Measurements from ENCODE around the gene B4GALT6. TPM values are rescaled to one million over a fixed set of nuclear protein-coding genes. Genes with fewer than 3 reads are reported as not detected.

The B4GALT6 gene
- total and polyA plus RNA-seq, 10 of the 15 experiments (the other 5 are each of a cell fraction or from before 2014, with no cell fraction given) = 11.9 to 47.4 (median 18.0) TPM

GRCh38 chr18:31578126-31578525, 106.3 kb downstream of the B4GALT6 start:
- ChIA-PET CTCF (interaction anchor here (1.0 to 2.3 kb wide), 3 partner anchors 32 to 145 kb away, joined by 3 to 14 read pairs (median 4); no protein-coding TSS in a partner anchor), POLR2A (no interaction called here), RAD21 (ENCODE audit: unreplicated experiment) (no interaction called here), SMC1A (ENCODE audit: uncharacterized antibody, unreplicated experiment) (interaction anchor here (1.1 to 1.8 kb wide), 2 partner anchors 8 to 17 kb away, joined by 4 to 6 read pairs; no protein-coding TSS in a partner anchor)
- 64% methylated on average over 4 of the region's 4 CpGs for WGBS (ENCODE audit: insufficient coverage, insufficient replicate concordance, low lambda C conversion rate, missing lambda C conversion rate)
- H3K4me3 ChIP-seq = no peak overlapping the region
- H3K4me2 ChIP-seq (ENCODE audit: control insufficient read depth, insufficient read depth) = no peak overlapping the region
- peaks cover 6% of the 10 kb centered on the region for H3K4me1 ChIP-seq (ENCODE audit: control insufficient read depth, insufficient read depth, low read length)
- no TSS peak for BruUV-seq (replicated peaks)
- intact Hi-C loops (cut with micrococcal nuclease; ENCODE audit: unreplicated experiment) (no loop called here), in situ Hi-C loops (cut with MboI) (no loop called here)
- H2AFZ ChIP-seq (ENCODE audit: control insufficient read depth, low read depth, low read length) = no peak overlapping the region
- no peak for TF ChIP-seq FOS (IDR thresholded peaks at IDR 0.05; ENCODE audit: borderline replicate concordance, extremely low read depth, insufficient read length)
- TF ChIP-seq RCOR1 (conservative IDR thresholded peaks at IDR 0.05; ENCODE audit: low read depth, low read length) = no peak
- no peak for TF ChIP-seq ELK1 (IDR thresholded peaks at IDR 0.05; ENCODE audit: low read depth, low read length)
- TF ChIP-seq KAT2A (conservative IDR thresholded peaks at IDR 0.05; ENCODE audit: control insufficient read depth, low read depth, low read length) = no peak
- TF ChIP-seq CUX1 (IDR thresholded peaks at IDR 0.05; ENCODE audit: insufficient replicate concordance, low read depth, low read length) = no peak
- TF ChIP-seq ZBED1 (IDR thresholded peaks at IDR 0.05; ENCODE audit: borderline replicate concordance) = no peak
- no peak for TF ChIP-seq SMAD1 (IDR thresholded peaks at IDR 0.05; ENCODE audit: low read depth, partially characterized antibody)
- ATAC-seq (no peak), FAIRE-seq (no peak), DNase-seq (ENCODE audit: low read depth, low spot score) (no peak)
- no peaks in the 10 kb centered on the region for H3K27me3 ChIP-seq (replicated peaks in 1 of 2; ENCODE audit: control insufficient read depth in 2 of 2, insufficient read depth in 2 of 2, low read length in 1 of 2)
- H3K27ac ChIP-seq (ENCODE audit: control insufficient read depth, insufficient read depth) = no peak overlapping the region
- H3K79me2 ChIP-seq (ENCODE audit: control insufficient read depth, insufficient read depth, low read length) = no peaks in the 10 kb centered on the region
- H4K20me1 ChIP-seq (ENCODE audit: control insufficient read depth, insufficient read depth) = no peaks in the 10 kb centered on the region
- no peak overlapping the region for H3K9ac ChIP-seq (ENCODE audit: control insufficient read depth, insufficient read depth, low read length)
- H3K36me3 ChIP-seq (ENCODE audit: control insufficient read depth in 2 of 2, insufficient read depth in 2 of 2, low read length in 1 of 2) = no peaks in the 10 kb centered on the region
- no peaks in the 10 kb centered on the region for H3K9me3 ChIP-seq (replicated peaks; ENCODE audit: control insufficient read depth, insufficient read depth, low read length)
